ENCODE measurements around the gene ZNF444.

Gene ZNF444

DNA sequence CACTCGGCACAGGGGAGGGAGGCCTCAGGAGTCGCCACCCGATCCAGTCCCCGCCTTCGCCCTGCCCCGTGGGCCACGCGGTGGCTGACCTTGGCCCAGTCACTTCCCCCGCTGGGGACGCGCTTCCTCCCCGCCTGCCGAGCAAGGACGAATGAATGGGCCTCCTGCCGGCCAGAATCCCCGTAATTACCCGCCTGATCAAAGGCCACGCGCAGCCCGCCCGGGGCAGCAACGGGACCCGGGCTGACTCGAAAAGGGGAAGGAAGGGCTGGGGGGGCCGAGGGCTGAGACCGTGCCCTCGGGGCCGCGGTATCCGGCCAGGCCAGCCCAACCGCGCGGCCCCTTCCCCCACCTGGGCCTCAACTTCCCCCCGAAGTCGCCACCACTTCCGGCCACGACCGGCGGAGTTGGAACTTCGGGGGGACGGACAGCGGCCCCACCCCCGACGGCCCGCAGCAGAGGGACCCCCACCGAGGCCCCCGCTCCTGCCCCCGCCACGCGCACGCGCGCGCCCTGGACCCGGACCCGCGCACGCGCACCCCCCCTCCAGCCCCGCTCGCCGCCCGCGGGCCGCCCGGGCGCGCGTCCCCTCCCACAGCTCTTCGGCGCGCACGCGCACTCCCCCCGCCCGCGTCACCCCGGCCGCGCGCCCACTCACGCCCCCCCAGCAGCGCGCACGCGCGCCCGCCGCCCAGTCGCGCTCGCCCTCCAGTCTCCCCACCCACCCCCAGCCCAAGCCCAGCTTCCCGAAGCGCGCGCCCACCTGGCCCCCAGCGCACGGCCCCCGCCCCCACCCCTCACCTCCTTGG, 20.5 kb upstream of the ZNF444 start:
- ChIA-PET CTCF (interaction anchor here (0.6 kb wide), 1 partner anchor 30 kb away, joined by 3 read pairs; no protein-coding TSS in a partner anchor), POLR2A (interaction anchor here (0.8 to 2.2 kb wide), 5 partner anchors 9 to 194 kb away, joined by 3 to 11 read pairs (median 4); partner anchors contain the start of genes ZNF444 and ZSCAN5A)
- DNase-seq (ENCODE audit: low read depth, low spot score) = no peak

DNA sequence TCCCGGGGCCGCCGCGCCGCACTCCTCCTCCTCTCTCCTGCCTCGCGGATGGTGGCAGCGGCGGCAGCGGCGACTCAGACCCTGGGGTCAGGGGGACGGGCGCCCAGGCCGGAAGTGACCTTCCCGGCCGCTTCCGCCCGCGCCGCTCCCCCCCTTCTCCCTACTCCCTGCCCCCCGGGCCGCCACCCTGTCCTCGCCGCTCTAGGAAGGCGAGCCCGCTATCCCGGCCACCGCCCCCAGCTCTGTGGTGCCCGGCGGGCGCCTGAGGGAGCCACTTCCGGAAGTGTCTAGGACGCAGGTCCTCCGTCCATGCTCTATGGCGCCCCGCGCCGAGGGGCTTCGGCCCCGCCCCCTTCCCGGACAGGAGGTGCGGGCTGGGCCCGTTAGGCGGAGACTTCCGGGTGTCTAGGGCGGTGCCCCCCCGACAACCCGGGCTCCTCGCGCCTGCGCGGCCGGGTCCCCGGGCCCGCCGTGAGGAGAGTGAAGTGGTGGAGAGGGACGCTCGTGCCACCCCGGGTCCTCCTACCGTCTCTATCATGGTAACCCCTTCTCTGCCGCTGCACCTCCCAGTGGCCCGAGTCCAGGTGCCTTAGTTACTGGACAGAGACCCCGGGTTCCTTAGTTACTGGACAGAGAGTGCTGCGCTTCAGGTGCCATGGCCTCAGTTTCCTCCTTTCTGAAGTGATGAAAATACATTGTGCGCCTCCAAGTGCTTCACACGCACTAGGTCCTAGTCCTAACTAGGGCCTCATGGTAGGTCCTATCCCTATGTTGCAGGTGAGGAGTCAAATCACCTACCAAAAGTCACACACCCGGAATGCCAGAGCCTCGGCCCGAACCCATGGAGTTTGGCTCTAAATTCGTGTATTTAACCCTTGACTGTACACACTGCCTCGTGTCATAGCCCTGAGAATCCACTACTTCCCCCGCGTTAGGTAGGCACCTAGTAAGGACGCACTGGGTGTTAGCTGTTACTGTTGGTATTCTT, 19.6 kb upstream of the ZNF444 start, which contains the start of gene ZNF787:
ZNF787 (minus strand) TSS at position 116 of the 988 bp plus-strand sequence. CDS start 18,078 bp downstream, outside the sequence.
- POLR2A ChIA-PET = interaction anchor here (1.0 to 2.2 kb wide), 4 partner anchors 10 to 193 kb away, joined by 3 to 11 read pairs (median 5); partner anchors contain the start of genes ZNF444 and ZSCAN5A
- H3K4me3 ChIP-seq (ENCODE audit: low read depth, low read length) = peak within 1 kb of the TSS; percentile 75
- peak; percentile 80 for DNase-seq (ENCODE audit: low read depth, low spot score)
- CTCF ChIA-PET = interaction anchor here (0.6 to 1.0 kb wide), 2 partner anchors 13 to 31 kb away, joined by 3 to 4 read pairs; no protein-coding TSS in a partner anchor
- TF ChIP-seq CTCF (IDR thresholded peaks at IDR 0.05; ENCODE audit: insufficient read depth, low read length, missing control alignments) = no peak

More for the DNA sequence above, 20.5 kb upstream of the ZNF444 start:
- TF ChIP-seq CTCF (IDR thresholded peaks at IDR 0.05; ENCODE audit: insufficient read depth, low read length, missing control alignments) = no peak
- H3K4me3 ChIP-seq (ENCODE audit: low read depth, low read length) = peak overlapping the region; percentile 75

DNA sequence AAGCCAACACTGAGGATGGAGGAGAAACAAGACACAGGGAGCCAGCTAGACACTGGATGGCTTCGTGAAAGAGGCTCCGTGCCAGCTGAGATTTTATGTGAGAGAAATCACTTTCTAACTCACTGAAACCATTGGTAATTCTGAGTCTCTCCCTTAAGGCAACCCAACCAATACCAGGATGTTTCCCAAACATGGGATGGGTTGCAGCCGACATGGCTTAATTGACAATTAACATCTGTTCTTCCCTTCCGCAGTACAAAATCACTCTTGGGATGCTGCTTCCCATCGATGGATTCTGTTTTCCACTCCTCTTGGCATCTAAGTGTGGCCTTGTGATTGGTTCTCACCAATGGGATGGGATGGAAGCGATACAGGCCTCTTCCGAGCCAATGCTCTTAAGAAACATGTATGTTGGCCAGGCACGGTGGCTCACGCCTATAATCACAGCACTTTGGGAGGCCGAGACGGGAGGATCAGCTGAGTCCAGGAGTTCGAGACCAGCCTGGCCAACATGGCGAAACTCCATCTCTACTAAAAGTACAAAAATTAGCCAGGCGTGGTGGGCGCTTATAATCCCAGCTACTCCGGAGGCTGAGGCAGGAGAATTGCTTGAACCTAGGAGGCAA, 17.7 kb upstream of the ZNF444 start:
- TF ChIP-seq CTCF (IDR thresholded peaks at IDR 0.05; ENCODE audit: insufficient read depth, low read length, missing control alignments) = no peak
- H3K4me3 ChIP-seq (ENCODE audit: low read depth, low read length) = no peak overlapping the region
- ChIA-PET CTCF (interaction anchor here (1.5 kb wide), 1 partner anchor 46 kb away, joined by 3 read pairs; no protein-coding TSS in a partner anchor), POLR2A (no interaction called here)
- no peak for DNase-seq (ENCODE audit: low read depth, low spot score)

DNA sequence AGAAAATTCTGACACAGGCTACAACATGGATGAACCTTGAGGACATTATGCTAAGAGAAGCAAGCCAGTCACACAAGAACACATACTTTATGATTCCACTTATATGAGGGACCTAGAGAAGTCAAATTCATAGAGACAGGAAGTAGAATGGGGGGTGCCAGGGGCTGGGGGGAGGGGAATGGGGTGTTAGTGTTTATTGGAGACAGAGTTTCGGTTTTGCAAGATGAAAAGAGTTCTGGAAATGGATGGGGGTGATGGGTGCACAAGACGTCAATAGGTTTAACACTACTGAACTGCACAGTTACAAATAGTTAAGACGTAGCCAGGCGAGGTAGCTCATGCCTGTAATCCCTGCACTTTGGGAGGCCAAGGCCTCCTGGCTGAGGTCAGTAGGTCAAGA, 16.5 kb upstream of the ZNF444 start:
- no peak overlapping the region for H3K4me3 ChIP-seq (ENCODE audit: low read depth, low read length)
- no peak for TF ChIP-seq CTCF (IDR thresholded peaks at IDR 0.05; ENCODE audit: insufficient read depth, low read length, missing control alignments)
- ChIA-PET POLR2A (interaction anchor here (0.6 kb wide), 1 partner anchor 18 kb away, joined by 4 read pairs; no protein-coding TSS in a partner anchor), CTCF (no interaction called here)
- no peak for DNase-seq (ENCODE audit: low read depth, low spot score)

DNA sequence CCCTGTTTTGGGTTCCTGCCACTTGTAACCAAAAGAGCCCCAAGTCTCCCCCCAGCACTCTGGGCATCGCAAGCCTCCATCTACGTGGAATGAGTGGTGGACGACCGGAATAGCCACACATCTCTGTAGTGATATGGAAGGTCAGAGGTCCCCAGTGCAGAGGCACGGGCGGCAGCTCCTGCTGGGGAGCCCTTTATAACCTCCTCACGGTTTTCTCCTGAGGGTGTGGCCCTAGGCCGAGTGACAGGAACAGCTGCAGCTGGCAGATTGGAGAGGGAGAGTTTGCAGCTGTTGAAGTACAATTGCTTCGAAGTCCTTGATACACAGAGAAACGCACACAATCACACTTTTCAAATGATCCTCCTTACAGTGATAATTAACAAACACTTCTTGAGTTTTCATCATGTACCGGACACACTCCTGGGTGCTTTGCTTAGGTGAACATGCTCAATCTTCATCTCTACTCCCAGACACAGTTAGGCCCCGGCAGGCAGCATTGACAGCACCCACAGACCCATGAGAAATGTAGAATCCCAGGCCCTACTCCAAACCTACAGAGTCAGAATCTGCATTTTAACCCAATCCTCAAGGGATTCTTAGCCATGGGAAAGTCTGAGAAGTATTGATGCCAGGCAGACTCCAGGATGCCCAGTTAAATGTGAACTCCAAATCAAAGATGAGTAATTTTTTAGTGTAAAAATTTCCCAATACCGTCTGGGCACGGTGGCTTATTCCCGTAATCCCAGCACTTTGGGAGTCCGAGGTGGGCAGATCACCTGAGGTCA, 15.1 kb upstream of the ZNF444 start:
- no peak overlapping the region for H3K4me3 ChIP-seq (ENCODE audit: low read depth, low read length)
- CTCF ChIA-PET = no interaction called here
- no peak for DNase-seq (ENCODE audit: low read depth, low spot score)
- TF ChIP-seq CTCF (IDR thresholded peaks at IDR 0.05; ENCODE audit: insufficient read depth, low read length, missing control alignments) = no peak
- POLR2A ChIA-PET = no interaction called here

All from AG04449 (cell line).